Esophagus (tissue), 2 donors: ENCODE measurements around the gene RAB3IL1. TPM values are rescaled to one million over a fixed set of nuclear protein-coding genes. Genes with fewer than 3 reads are reported as not detected.
A peak's percentile ranks its signal among the peaks of the same experiment; 100 is the strongest.

Experiments used
- H3K27ac ChIP-seq, 2 donors: one replicate each; pipeline ENCODE4 v1.5.1; 2013; ENCODE audit warnings: low read depth in 2 of 2, mild to moderate bottlenecking in 2 of 2, inconsistent platforms in 1 of 2, low read length in 1 of 2, moderate library complexity in 1 of 2
- H3K27me3 ChIP-seq, 2 donors: one replicate each; pipeline ENCODE4 v1.6.1; 2013; ENCODE audit warnings: low read length in 2 of 2, control low read depth in 1 of 2, mild to moderate bottlenecking in 1 of 2; ENCODE audit not compliant: insufficient read depth in 2 of 2, control insufficient read depth in 1 of 2
- H3K36me3 ChIP-seq, 2 donors: one replicate each; pipeline ENCODE4 v1.6.1; 2013; ENCODE audit warnings: low read length in 1 of 2; ENCODE audit not compliant: control insufficient read depth in 2 of 2, insufficient read depth in 2 of 2
- H3K4me1 ChIP-seq, 2 donors: one replicate each; pipeline ENCODE4 v1.6.1; 2013; ENCODE audit warnings: low read length in 1 of 2; ENCODE audit not compliant: control insufficient read depth in 2 of 2, insufficient read depth in 2 of 2
- H3K4me3 ChIP-seq, 2 donors: one replicate each; pipeline ENCODE4 v1.5.1; 2013; ENCODE audit warnings: low read length in 2 of 2, mild to moderate bottlenecking in 2 of 2, low read depth in 1 of 2, moderate library complexity in 1 of 2
- H3K9me3 ChIP-seq, 2 donors: one replicate each; pipeline ENCODE4 v1.6.1; 2013; ENCODE audit warnings: mild to moderate bottlenecking in 2 of 2, low read depth in 1 of 2, low read length in 1 of 2, moderate library complexity in 1 of 2; ENCODE audit not compliant: control insufficient read depth in 2 of 2, insufficient read depth in 1 of 2
- WGBS, 2 donors: extraction: QIAGEN DNeasy Blood & Tissue Kit; methylation state at CpG; one replicate each; pipeline ENCODE4 v1.1.7; 2013; 5-methylcytosine and 5-hydroxymethylcytosine counted together
- polyA plus RNA-seq, 2 donors: library from polyadenylated mRNA; stranded (reverse); fragments of 200-250 nt; gene quantifications; one replicate each; pipeline ENCODE4 v1.2.3, GENCODE V29; 2013
- donor health status: healthy with polysubstance abuse.
- donor health status: Bipolar disorder and iron deficiency.

The RAB3IL1 gene
- polyA plus RNA-seq, 2 donors, result 1.4 to 2.1 TPM

GRCh38 chr11:61906522-61906909 is 10.8 kb downstream of the RAB3IL1 start:
- WGBS, 2 donors, result 87 to 89% methylated on average over 14 of the region's 14 CpGs
- H3K27ac ChIP-seq, result no peak overlapping the region
- H3K36me3 ChIP-seq, result no peaks in the 10 kb centered on the region

DNA sequence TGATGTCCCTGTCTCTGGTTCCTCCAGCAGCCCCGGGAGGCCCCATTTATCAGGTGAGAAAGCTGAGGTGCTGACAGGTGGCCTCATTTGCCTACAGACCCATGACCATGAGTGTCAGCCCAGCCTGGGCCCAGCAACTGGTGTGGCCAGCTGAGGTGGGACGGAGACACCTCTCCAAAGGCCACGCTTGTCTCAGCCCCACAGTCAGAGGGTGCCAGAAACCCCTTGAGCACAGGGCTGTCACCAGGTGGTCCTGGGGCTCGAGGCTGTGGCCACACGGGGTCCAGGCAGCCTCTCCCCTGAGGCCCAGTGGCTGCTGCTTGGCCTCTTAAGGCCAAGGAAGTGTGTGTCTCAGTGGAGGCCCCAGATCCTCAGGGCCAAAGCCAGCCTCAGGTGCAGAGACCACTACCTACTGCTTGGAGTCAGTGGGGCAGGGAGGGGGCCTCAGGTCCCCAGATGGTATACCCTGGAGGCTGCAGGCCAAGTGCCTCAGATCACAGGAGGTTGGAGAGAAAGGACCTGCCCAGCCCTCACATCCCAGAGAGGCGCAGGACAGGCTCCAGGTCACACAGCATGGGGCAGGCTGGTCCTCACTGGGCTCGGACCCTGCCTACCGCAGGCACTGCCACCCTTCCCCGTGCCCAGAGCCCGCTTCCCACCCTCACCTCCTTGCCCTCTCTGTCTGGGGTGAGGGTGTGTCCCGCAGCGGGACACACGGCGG is 11.4 kb downstream of the RAB3IL1 start:
- Histone ChIP-seq H3K27me3 (no peaks in the 10 kb centered on the region), H3K9me3 (no peaks in the 10 kb centered on the region), H3K36me3 (no peaks in the 10 kb centered on the region), H3K27ac (no peak overlapping the region), H3K4me1 (no peaks in the 10 kb centered on the region), H3K4me3 (no peak overlapping the region)
- WGBS, 2 donors, result 90% methylated on average over 14 of the region's 14 CpGs

More at GRCh38 chr11:61906522-61906909, 10.8 kb downstream of the RAB3IL1 start:
- Histone ChIP-seq H3K4me3 (no peak overlapping the region), H3K4me1 (no peaks in the 10 kb centered on the region), H3K27me3 (no peaks in the 10 kb centered on the region), H3K9me3 (no peaks in the 10 kb centered on the region)

DNA sequence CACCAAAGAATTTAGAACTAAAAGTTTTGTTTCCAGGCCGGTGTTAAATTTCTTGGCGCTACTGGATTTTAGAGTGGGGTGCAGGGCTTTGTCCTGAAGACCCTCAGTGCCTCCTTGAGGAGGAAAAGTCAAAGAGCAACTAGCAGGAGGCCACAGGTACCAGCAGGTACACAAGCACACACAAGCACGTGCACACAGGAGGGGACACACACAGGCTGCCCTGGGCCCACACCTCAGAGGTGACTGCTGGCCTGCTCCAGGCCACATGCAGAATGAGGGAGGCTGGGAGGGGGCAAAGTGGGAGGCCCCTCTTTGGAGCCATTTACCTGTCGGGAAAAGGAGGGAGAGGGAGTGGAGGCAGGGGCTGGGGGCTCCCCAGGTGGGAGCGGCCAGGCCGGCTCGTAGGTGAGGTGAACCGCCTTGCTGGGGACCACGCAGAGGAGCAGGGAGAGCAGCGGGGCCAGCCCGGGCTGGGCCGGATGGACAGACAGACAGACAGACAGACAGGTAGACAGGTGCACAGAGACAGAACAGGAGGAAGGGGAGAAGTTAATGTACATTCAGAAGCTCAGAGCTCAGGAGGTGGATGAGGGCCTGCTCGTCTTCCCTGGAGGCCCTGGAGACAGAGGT is 12.2 kb downstream of the RAB3IL1 start:
- Histone ChIP-seq H3K27me3 (no peaks in the 10 kb centered on the region), H3K4me1 (no peaks in the 10 kb centered on the region), H3K27ac (no peak overlapping the region), H3K9me3 (no peaks in the 10 kb centered on the region), H3K36me3 (no peaks in the 10 kb centered on the region), H3K4me3 (no peak overlapping the region)
- WGBS, 2 donors, result 93 to 95% methylated on average over 13 of the region's 13 CpGs

- 49 to 52% methylated on average over 19 of the region's 19 CpGs for WGBS, 2 donors
- Histone ChIP-seq H3K36me3 (no peaks in the 10 kb centered on the region), H3K4me3 (no peak overlapping the region), H3K9me3 (no peaks in the 10 kb centered on the region), H3K27me3 (no peaks in the 10 kb centered on the region), H3K4me1 (no peaks in the 10 kb centered on the region), H3K27ac (no peak overlapping the region)
These were observed 12.8 kb downstream of the RAB3IL1 start for GRCh38 chr11:61904539-61905048.

DNA sequence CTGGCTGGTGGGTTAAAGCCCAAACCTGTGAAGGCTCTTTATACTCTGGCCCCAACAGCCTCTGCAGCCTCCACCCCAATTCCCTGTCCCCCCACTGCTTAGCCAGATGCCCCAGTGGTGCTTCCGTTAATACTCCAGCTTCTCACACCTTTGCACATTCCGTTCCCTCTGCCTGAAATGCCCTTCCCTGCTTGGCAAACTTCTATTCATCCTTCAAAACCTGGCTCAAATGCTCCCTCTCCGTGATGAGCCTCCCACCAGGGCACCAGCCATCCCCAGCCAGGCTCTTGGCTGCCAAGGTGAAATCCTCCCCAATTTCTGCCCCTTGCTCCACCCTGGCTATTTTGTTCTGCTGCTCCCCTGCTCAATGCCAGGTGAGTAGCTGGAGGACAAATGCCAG is 13.5 kb downstream of the RAB3IL1 start:
- no peaks in the 10 kb centered on the region for H3K27me3 ChIP-seq
- no peaks in the 10 kb centered on the region for H3K9me3 ChIP-seq
- WGBS, 2 donors, result 87 to 88% methylated on average over 3 of the region's 3 CpGs
- H3K4me1 ChIP-seq, result peaks cover 0 to 2% of the 10 kb centered on the region in 2 donors
- H3K36me3 ChIP-seq, result no peaks in the 10 kb centered on the region
- no peak overlapping the region for H3K27ac ChIP-seq
- H3K4me3 ChIP-seq, result no peak overlapping the region

DNA sequence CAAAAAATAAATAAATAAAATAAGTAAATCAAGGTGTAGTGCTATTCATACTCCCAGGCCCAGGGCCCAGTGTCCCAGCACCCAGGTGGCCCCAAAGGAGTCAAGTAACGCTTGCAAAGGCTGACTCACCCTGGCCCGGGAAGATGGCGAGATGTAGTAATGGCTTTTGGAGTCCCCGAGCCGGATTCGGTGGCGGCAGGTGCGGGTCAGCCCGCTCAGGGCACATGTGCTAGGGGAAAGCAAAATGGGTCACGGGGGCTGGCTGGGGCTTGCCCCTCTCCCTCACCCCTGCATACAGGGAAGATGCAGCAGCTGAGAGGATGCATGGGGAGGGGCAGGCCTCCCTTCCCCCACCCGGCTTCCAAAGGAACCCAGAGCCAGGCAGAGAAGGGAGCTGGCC is 15.1 kb downstream of the RAB3IL1 start:
- WGBS, 2 donors, result 89% methylated on average over 11 of the region's 11 CpGs

GRCh38 chr11:61901397-61901796 is 16.0 kb downstream of the RAB3IL1 start:
- H3K27ac ChIP-seq, result no peak overlapping the region
- no peaks in the 10 kb centered on the region for H3K36me3 ChIP-seq
- H3K4me1 ChIP-seq, result peaks cover 0 to 2% of the 10 kb centered on the region in 2 donors
- no peaks in the 10 kb centered on the region for H3K9me3 ChIP-seq
- H3K4me3 ChIP-seq, result no peak overlapping the region
- WGBS, 2 donors, result 89 to 90% methylated on average over 10 of the region's 10 CpGs
- no peaks in the 10 kb centered on the region for H3K27me3 ChIP-seq

More for the DNA sequence above, 15.1 kb downstream of the RAB3IL1 start:
- Histone ChIP-seq H3K4me3 (no peak overlapping the region), H3K9me3 (no peaks in the 10 kb centered on the region), H3K27ac (no peak overlapping the region), H3K36me3 (no peaks in the 10 kb centered on the region), H3K27me3 (no peaks in the 10 kb centered on the region), H3K4me1 (peaks cover 0 to 2% of the 10 kb centered on the region in 2 donors)

DNA sequence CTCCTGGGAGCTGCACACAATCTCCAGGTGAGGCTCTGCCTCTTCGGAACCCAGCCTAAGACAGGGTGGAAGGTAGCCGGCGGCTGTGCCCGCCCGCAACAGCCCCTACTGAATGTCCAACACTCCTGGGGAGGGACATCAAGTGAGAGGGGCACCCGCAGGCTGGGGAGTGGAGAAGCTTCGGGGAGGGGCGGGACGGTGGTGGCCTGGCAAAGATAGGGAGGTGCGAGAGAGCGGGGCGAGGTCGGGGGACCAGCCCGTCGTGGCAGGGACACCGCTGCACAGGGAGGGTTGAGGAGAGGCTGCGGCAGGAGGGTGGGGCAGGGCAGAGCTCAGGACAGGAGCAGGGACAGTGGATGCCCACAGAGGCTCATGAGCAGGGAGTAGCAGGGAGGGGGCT is 17.1 kb downstream of the RAB3IL1 start:
- Histone ChIP-seq H3K27ac (no peak overlapping the region), H3K4me1 (peaks cover 0 to 2% of the 10 kb centered on the region in 2 donors), H3K9me3 (no peaks in the 10 kb centered on the region), H3K27me3 (no peaks in the 10 kb centered on the region), H3K4me3 (no peak overlapping the region), H3K36me3 (no peaks in the 10 kb centered on the region)
- 89 to 90% methylated on average over 17 of the region's 17 CpGs for WGBS, 2 donors

GRCh38 chr11:61899146-61899841 is 18.1 kb downstream of the RAB3IL1 start:
- Histone ChIP-seq H3K36me3 (no peaks in the 10 kb centered on the region), H3K9me3 (no peaks in the 10 kb centered on the region), H3K4me1 (peaks cover 0 to 2% of the 10 kb centered on the region in 2 donors), H3K4me3 (no peak overlapping the region), H3K27me3 (no peaks in the 10 kb centered on the region), H3K27ac (peak overlapping the region in 1 of 2 donors; percentile 4)
- 41 to 45% methylated on average over 27 of the region's 27 CpGs for WGBS, 2 donors
